Stimulated activated CD8-positive, alpha-beta memory T cell treated with anti-CD3 and anti-CD28 coated beads, Interleukin-7, amount 100 ng/mL, for 48 hours (primary cell): Measurements from ENCODE around the gene TRIML2.

Experiments
- DNase-seq, 2 donors: peaks; one replicate each; pipeline ENCODE4 v3.0.0-alpha.2; 2020; ENCODE audit warnings: low read depth in 1 of 2; ENCODE audit errors: extremely low read depth in 1 of 2

The TRIML2 gene, protein sequence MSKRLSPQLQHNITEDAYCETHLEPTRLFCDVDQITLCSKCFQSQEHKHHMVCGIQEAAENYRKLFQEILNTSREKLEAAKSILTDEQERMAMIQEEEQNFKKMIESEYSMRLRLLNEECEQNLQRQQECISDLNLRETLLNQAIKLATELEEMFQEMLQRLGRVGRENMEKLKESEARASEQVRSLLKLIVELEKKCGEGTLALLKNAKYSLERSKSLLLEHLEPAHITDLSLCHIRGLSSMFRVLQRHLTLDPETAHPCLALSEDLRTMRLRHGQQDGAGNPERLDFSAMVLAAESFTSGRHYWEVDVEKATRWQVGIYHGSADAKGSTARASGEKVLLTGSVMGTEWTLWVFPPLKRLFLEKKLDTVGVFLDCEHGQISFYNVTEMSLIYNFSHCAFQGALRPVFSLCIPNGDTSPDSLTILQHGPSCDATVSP

DNA sequence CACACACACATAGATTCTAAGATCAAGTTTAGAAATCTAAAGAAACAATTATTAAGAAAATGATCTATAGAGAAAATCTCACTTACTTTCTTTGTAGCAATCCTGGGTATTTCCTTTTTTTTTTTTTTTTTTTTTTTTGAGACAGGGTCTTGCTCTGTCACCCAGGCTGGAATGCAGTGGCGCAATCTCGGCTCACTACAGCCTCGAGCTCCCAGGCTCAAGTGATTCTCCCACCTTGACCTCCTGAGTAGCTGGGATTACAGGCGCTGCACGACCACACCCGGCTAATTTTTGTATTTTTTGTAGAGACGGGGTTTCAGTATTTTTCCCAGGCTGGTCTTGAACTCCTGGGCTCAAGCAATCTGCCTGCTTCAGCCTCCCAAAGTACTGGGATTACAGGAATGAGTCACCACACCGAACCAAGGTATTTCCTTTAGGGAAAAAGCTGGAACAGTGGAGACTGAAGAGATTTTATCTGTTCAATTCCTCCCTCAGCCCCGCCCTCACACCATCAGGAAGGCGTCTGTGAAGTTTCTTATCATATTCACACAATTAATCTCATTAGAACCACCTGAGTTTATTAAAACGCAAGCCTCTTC, at the start of gene TRIML2:
Gene TRIML2 (minus strand): TSS at position 447 of the 599 bp plus-strand sequence. CDS start 4,235 bp downstream, outside the sequence.
- DNase-seq = no peak

DNA sequence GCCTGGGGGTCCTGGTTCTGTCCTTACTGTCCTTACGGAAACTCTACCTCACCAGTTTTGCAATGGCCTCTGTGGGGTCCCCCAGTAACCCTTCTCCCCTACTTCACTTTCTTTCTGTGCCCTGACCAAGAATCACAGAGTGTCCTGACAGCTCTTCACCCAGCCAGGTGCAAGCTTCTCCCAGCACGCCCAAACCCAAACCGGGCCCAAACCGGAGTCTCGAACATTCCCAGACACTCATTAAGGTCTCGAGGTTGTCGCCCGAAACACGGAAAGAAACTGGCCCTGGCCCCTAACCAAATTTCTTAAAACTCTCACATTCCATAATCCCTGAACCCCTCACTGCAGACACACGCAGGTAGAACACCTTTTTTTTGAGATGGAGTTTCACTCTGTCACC, 48.9 kb upstream of the TRIML2 start:
- DNase-seq = no peak

DNA sequence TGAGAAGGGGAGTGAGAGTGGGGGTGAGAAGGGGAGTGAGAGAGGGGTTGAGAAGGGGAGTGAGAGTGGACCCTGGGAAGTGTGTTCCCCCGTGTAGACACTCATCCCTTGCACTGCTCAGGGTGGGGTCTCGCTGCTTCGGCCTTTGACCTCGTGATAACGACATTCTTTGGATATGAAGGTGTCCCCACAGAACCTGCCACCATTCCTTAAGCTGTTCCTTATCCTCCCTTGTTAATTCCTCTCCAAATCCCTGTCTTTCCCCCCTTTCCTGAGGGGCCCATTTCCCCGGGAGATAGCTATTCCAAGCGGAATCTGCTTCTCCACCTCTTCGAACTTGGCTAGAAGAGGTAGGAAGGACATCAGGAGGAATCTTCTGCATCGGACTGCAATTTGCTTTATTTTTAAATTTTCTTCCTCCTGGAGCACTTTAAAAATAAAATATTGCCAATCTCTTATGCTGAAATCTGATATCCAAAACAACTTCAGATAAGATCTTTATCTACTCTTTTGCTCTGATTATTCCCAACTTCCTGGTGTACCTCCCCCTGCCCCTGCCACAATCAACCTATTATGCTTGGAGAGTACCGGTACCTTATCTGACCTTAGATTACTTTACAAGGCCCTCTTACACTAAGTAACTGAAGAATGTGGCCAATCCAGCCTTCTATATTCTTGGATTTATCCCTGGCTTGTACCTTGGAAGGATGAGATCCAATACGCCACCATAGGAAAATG, 45.4 kb upstream of the TRIML2 start:
- DNase-seq = no peak

DNA sequence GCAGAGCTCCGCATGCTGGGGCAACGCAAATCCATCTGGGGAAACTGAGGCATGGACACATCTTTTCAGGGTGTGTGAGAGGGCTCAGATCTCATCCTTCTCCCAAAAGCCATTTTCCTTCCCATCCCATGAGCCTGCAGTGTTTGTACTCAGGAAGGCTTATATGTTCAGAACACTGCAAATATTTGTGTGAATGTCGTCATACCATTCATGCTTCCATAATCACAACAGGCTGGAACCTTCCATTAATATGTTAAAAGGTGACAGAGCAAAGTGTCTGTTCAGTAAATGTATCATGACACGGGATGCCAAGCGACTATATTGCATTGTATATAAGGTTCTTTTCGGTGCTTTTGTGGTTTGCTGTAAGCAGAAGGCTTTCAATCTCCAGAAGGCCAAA, 38.4 kb upstream of the TRIML2 start:
- no peak for DNase-seq

DNA sequence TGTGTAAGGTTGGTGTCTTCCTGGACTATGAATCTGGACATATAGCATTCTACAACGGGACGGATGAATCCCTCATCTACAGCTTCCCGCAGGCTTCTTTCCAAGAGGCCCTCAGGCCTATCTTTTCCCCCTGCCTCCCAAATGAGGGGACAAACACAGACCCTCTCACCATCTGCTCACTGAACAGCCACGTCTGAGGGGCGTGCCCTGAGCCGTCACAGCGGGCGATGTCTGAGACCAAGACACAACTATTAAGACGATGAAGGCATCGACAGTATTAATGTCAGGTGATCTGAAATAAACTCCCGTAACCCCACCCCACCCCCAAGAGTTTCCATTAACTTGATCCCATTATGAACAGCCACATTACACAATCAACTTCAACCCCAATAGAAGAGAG, 37.8 kb upstream of the TRIML2 start:
- no peak for DNase-seq

DNA sequence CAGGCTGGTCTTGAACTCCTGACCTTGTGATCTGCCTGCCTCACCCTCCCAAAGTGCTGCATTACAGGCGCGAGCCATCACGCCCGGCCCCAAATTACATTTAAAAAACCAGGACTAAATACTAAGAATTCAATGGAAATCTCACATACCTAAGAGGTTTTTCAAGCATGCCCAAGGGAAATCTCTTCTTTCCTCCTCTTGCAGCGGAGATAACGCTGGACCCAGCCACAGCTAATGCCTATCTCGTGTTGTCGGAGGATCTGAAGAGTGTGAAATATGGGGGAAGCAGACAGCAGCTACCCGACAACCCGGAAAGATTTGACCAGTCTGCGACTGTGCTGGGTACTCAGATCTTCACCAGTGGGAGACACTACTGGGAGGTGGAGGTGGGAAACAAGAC, 37.2 kb upstream of the TRIML2 start:
- no peak for DNase-seq

DNA sequence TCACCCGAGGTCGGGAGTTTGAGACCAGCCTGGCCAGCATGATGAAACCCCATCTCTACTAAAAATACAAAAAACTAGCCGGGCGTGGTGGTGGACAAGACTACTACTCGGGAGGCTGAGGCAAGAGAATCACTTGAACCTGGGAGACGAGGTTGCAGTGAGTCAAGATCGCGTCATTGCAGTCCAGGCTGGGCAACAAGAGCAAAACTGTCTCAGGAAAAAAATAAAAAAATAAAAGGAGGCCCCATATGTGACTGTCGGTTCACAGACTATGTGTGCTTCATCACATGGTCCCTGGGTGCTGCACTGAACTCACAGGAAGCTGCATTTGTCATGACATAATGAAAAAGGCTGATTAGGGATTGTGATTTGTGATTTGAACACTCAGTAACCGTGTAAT, 36.2 kb upstream of the TRIML2 start:
- no peak for DNase-seq

DNA sequence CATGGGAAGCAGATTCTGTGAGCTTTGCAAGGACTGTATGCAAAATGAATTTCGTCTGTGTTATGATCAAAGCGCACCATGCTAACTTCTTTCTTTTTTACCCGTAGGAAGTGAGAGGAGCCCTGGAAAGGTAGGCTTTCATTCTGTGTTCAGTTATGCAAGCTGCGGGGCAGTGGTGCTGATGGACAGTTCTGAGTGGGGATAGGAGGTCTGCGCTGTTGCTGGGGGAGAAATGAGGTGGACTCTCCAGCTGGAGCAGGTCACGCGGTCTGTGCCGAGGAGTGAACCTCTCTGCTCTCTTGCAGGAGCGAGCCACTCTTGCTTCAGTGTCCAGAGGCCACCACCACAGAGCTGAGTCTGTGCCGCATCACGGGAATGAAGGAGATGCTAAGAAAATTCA, 34.3 kb upstream of the TRIML2 start:
- DNase-seq = no peak

DNA sequence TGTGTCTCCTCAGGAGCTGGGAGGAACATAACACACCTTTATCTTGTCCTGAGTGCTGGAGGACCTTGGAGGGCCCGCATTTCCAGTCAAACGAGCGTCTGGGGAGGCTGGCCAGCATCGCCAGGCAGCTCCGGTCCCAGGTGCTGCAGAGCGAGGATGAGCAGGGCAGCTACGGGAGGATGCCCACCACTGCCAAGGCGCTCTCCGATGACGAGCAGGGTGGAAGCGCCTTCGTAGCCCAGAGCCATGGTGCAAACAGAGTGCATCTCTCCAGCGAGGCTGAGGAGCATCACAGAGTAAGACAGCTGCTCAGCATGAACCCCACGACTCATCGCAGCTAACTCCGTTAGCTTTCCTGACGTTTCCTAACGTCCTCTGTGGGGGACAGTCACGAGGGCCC, 30.3 kb upstream of the TRIML2 start:
- no peak for DNase-seq

DNA sequence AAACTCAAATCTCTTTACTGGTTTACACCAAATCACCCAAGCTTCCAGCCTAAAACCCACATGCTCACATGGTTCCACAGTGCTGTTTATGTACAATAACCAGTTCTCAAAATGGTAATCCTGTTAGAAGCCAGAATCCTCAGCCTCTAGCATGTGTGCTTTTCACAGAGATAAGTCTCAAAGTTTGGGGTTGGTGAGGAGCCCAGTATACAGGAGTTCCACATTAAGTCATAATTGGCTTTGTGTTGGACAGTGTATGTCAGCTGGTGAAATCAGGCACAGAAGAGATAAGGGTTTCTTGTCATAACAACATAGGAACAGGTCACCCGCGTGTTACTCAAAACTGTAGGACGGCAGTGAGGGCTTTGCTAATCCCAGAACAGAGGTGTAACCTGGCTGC, 29.7 kb upstream of the TRIML2 start, which contains the start of gene TRIML1:
Gene TRIML1 (plus strand): TSS at position 301 of the 400 bp plus-strand sequence. CDS start 118 bp downstream, outside the sequence.
- no peak for DNase-seq

DNA sequence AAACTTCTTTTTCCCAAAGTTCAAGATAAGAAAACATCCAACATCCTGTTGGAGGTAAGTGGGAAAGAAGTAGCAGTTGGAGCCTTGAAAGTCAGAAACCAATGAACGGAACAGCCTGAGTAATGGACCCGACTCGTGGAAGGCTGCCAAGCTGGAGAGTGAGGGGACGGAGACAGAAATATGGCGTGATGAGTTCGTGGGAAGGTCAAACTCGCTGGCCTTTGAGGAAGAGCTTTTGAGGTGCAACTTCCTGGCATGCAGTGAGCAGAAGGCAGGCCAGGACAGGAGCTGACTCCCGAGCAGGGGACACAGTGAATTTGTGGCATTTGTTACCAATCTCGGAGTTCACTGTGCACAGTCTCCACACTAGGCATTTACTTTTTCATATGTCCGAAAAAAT, 28.8 kb upstream of the TRIML2 start:
- DNase-seq = no peak

DNA sequence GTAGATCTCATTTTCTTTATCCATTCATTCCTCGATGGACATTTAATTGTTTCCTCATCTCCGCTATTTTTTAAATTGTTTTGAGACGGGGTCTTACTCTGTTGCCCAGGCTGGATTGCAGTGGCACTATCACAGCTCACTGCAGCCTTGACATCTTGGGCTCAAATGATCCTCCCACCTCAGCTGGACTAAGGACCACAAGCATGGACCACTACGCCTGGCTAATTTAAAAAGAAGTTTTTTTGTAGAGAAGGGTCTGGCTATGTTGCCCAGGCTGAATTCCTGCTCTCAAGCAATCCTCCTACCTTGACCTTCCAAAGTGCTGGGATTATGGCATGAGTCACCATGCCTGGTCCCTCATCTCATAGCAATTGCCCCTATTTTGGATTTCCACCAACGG, 22.8 kb upstream of the TRIML2 start:
- no peak for DNase-seq

DNA sequence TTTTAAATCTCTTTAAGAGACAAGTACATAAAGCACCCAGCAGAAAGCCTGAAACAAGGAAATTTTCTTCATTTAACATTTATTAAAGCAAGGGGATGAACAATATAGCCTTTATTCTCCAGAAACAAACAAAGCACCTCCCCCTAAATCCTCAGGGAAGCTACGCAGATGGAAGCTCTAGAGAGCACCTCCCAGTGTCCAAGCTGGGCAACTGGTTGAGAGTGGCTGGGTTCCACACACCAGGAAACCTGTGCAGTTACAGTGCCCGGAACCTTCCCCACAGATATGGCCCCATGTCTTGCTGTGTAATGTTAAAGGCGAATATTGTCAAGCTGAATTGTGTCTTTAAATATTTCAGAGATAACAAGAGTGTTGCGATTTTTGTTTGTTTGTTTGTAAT, 21.0 kb upstream of the TRIML2 start:
- no peak for DNase-seq

DNA sequence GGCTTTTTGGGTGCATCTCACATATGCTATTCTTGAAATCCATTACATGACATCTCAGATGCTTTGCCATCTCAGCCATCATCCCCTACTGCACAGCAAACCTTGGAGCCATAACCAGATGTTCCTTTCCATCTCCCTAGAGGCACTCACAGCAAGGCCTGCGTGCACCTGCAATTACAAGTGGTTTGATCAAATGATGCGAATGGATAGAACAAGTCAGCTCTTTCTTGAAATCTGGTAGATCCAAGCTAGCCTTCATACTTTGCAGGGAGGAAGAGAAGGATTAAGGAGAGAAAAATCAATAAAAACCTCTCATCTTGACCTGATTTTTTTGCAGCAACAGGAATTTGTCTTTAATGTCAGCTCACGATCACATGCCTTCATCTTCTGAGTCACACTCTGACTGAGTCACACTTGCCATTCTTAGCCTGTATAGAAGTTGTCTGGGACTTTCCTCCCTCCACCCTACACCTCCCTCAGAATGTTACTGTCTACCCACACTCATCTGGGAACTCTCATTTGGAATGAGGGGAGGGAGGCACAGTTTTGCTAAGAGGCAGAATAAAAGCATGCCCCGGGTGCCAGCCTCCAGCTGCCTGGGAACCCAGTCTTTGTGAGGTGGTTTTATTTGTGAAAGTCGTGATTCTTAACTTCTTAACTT, 17.9 kb upstream of the TRIML2 start:
- no peak for DNase-seq

DNA sequence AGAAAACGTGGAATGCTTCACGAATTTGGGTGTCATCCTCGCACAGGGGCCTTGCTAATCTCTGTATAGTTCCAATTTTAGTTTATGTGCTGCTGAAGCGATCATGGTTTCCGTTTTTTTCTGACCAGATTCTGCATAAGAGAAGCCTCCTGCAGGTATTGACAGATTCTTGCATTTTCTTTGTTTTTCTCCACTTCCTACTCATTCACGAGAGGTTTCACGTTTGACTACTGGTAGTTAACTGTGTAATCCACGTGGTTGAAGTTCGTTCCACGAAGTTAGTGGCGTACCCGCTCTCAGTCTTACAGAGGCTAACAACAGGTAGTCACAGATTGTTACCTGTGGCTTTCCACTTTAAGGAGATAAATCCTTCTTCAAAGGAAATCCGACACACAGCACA, 12.1 kb upstream of the TRIML2 start:
- no peak for DNase-seq

DNA sequence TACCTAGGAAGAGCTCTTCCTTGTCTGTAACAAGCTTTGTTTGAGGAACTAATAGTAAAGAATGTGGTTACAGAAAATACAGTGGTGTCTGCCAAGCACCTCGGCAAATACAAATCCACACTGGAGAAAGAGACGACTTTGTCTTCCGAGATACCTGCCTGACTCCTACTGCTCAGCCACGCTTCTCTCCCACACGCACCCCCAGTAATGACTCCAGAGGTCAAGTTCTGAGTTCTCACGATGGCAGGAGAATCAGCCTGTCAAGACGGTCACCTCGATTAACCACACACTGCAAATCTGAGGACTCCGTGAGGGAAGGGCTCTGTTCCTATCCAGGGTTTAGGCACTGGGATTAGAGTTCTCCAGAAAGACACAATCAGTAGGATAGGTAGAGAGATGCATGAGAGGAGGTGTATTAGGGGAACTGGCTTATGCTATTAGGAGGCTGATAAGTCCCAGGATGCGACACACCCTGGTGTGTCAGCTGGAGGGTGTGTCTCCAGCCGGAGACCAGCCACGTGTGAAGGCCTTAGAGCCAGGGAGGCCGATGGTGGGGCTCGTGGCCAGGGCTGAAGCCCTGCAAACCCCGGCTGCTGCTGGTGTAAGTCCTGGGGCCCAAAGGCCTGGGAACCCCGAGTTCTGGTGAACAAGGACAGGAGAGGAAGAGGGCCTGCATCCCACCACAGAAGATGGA, 8.4 kb upstream of the TRIML2 start:
- no peak for DNase-seq

DNA sequence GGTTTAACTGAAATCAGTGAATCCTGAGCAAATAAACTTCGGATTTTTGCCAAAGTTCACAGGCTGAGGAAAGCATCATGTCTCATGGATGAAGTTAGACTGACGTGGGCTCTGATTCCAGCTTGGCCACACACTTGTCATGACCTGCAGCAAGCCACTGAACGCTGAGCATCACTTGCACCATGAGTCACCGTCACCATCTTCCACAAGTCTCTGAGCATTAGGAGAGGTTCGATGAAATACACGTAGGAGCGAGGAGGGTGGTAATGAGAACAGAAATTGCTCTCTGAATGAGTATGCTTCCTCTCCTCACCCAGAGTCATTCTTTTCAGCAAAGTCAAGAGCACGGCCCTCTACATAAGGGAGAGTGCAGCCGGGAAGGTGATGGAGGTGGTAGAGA, 3.8 kb upstream of the TRIML2 start:
- DNase-seq = no peak

DNA sequence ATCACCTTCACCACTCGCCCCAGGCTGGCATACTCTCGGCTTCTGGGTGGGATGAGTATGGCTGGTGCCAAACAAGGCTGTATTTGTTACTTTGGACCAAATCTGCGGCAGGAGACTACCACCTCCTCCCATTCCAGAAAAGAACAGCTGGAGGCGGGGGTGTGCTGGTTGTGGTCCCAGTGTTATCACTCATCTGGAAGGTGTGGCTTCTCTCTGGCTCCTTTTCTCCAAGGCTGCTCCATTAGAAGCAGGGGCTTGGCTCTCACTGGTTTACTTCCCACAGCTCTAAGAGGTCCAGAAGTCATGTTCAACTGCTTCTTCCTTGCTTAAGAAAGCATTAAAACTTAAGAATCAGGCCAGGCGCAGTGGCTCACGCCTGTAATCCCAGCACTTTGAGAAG, 2.6 kb upstream of the TRIML2 start:
- DNase-seq = no peak

DNA sequence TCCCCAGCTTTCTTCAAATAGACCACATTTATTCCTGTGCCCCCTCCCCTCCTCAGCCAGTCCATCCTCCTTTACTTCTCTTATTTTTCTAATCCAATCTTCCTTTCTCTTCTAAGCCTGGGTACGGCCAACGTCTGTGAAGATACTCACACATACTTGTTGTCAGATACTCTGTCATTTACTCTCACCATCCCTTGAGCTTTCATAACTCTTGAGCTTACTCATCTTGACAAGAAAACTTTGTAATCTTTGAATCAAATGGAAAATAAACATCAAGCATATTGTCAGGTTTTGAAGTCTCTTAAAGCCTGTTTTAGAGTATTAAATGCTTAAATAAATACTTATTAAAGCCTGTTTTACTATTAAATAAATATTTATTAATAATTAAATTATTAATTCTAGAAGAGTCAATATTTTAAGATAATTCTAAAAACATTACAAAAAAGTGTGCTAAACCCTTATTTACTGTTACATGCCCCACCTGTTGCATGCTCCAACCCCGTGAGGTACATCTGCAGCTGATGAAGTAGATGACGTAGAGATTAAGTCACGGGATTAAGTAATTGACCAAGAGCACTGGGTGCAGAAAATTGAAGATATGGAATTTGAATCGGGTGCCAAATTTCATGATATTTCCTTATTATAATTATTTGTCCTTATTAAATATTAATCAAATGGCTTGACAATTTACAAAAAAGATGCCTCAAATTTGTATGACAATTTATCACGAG, 1.5 kb upstream of the TRIML2 start:
- DNase-seq = no peak

DNA sequence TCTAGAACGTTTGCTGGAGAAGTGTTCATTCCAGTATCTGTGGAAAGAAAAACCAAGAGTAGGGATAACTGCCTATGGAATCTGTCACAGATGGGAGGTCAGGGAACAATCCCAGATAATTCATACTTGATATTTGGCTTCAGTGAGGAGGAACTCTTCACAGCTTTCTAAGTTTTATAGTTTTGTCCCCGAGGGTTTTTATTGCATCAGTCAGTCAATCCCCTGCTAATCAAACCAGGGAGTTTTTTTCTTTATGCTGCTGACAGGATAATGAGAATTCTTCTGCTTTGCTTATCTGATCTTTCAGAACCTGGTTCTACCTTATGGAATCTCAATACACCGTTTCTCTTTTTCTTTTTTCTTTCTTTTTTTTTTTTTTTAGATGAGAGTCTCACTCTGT, 633 bp upstream of the TRIML2 start:
- no peak for DNase-seq
